ENCODE measurements around the gene PTK6. TPM values are rescaled to one million over a fixed set of nuclear protein-coding genes. Genes with fewer than 3 reads are reported as not detected.

The PTK6 gene
- total RNA-seq, 3 donors from 2014 or later (not counting 1 experiment from before 2014, with no cell fraction given): 0.16 to 0.48 TPM; not detected in 1

- H3K4me3 ChIP-seq (ENCODE audit: low read length): no peak overlapping the region
- ATAC-seq (no peak), DNase-seq (no peak)
- H3K36me3 Mint-ChIP-seq: no peaks in the 10 kb centered on the region
- no peaks in the 10 kb centered on the region for H3K9me3 Mint-ChIP-seq
- TF ChIP-seq CTCF (IDR thresholded peaks at IDR 0.05): no peak
- no peak overlapping the region for H3K4me3 Mint-ChIP-seq
- no peaks in the 10 kb centered on the region for H3K9me3 ChIP-seq (ENCODE audit: control insufficient read depth, insufficient read depth, low read length)
- WGBS (ENCODE audit: insufficient coverage): 86% methylated on average over 35 of the region's 35 CpGs
- H3K4me1 ChIP-seq (ENCODE audit: control insufficient read depth, insufficient read depth, low read length): peaks cover 25% of the 10 kb centered on the region
- no peaks in the 10 kb centered on the region for H3K36me3 ChIP-seq (ENCODE audit: control insufficient read depth, insufficient read depth, low read length)
- H3K27ac Mint-ChIP-seq: peak overlapping the region in 1 of 2 donors; percentile 91
- no peaks in the 10 kb centered on the region for H3K27me3 ChIP-seq (ENCODE audit: control insufficient read depth, insufficient read depth, low read length)
- intact Hi-C loops (cut with micrococcal nuclease): loop anchor here (5.0 kb wide), 2 partner anchors 121 to 441 kb away; partner anchors contain the start of genes RTEL1 and SAMD10
- H3K27me3 Mint-ChIP-seq (ENCODE audit: low read depth in 2 of 2): peaks cover 0 to 4% of the 10 kb centered on the region in 2 donors
- H3K27ac ChIP-seq (ENCODE audit: low read length): no peak overlapping the region
- H3K4me1 Mint-ChIP-seq: peaks cover 0 to 20% of the 10 kb centered on the region in 2 donors
Measured at GRCh38 chr20:63536241-63536977, 767 bp downstream of the PTK6 start.

DNA sequence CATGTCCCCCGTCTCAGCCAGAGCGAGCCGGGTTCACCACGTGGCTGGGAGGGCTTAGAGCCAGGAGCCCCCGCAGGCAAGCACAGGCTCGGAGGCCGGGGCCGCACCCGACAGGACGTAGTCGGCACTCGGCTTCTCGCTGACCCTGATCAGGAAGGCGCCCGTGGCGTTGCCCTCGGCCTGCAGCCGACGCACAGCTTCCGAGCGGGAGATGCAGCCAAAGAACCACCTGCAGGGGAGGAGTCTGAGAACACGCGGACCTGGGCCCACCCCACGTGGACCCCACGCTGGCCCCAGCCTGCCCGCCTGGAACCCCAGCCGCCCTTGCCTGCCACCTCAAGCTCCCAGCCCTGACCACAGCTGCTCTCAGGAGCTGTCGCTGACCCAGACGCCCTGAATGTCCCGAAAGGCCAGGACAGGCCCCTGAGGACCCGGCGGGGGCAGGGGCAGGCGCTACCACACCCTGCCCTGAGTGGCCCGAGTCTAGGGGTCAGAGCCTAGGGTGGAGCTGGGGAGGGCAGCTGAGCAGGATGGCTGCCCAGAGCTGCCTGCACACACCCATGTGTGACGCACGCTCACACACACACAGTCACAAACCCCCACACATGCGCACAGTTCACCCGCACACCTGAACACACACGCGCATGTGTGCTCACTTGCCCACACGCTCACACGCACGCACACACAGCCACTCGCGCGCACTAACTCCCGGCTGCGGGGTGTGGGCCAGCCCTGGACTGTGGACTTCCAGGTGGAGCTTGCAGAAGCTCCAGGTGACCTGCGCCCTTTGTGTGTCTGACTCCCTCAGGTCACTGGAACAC is 2.1 kb downstream of the PTK6 start:
- no peak overlapping the region for H3K27ac Mint-ChIP-seq
- TF ChIP-seq CTCF (IDR thresholded peaks at IDR 0.05): no peak

GRCh38 chr20:63534427-63534830 is 2.7 kb downstream of the PTK6 start:
- DNase-seq (no peak), ATAC-seq (no peak)
- Histone ChIP-seq H3K4me3 (ENCODE audit: low read length) (no peak overlapping the region), H3K27me3 (ENCODE audit: control insufficient read depth, insufficient read depth, low read length) (no peaks in the 10 kb centered on the region), H3K4me1 (ENCODE audit: control insufficient read depth, insufficient read depth, low read length) (peaks cover 25% of the 10 kb centered on the region), H3K36me3 (ENCODE audit: control insufficient read depth, insufficient read depth, low read length) (no peaks in the 10 kb centered on the region), H3K27ac (ENCODE audit: low read length) (no peak overlapping the region), H3K9me3 (ENCODE audit: control insufficient read depth, insufficient read depth, low read length) (no peaks in the 10 kb centered on the region)
- WGBS (ENCODE audit: insufficient coverage): 82% methylated on average over 12 of the region's 12 CpGs
- Mint-ChIP-seq H3K9me3 (no peaks in the 10 kb centered on the region), H3K4me3 (no peak overlapping the region), H3K36me3 (no peaks in the 10 kb centered on the region), H3K27me3 (ENCODE audit: low read depth in 2 of 2) (peaks cover 0 to 4% of the 10 kb centered on the region in 2 donors), H3K4me1 (peaks cover 0 to 20% of the 10 kb centered on the region in 2 donors), H3K27ac (no peak overlapping the region)
- intact Hi-C loops (cut with micrococcal nuclease): no loop called here
- TF ChIP-seq CTCF (IDR thresholded peaks at IDR 0.05): no peak

More for the DNA sequence above, 2.1 kb downstream of the PTK6 start:
- peaks cover 0 to 20% of the 10 kb centered on the region in 2 donors for H3K4me1 Mint-ChIP-seq
- no peak overlapping the region for H3K27ac ChIP-seq (ENCODE audit: low read length)
- H3K9me3 Mint-ChIP-seq: no peaks in the 10 kb centered on the region
- H3K4me3 Mint-ChIP-seq: no peak overlapping the region
- ATAC-seq (no peak), DNase-seq (no peak)
- H3K27me3 ChIP-seq (ENCODE audit: control insufficient read depth, insufficient read depth, low read length): no peaks in the 10 kb centered on the region
- H3K27me3 Mint-ChIP-seq (ENCODE audit: low read depth in 2 of 2): peaks cover 0 to 4% of the 10 kb centered on the region in 2 donors
- H3K36me3 Mint-ChIP-seq: no peaks in the 10 kb centered on the region
- intact Hi-C loops (cut with micrococcal nuclease): loop anchor here (5.0 kb wide), 2 partner anchors 122 to 442 kb away; partner anchors contain the start of genes RTEL1 and SAMD10
- H3K4me3 ChIP-seq (ENCODE audit: low read length): no peak overlapping the region
- H3K9me3 ChIP-seq (ENCODE audit: control insufficient read depth, insufficient read depth, low read length): no peaks in the 10 kb centered on the region
- H3K36me3 ChIP-seq (ENCODE audit: control insufficient read depth, insufficient read depth, low read length): no peaks in the 10 kb centered on the region
- peaks cover 25% of the 10 kb centered on the region for H3K4me1 ChIP-seq (ENCODE audit: control insufficient read depth, insufficient read depth, low read length)
- 90% methylated on average over 49 of the region's 49 CpGs for WGBS (ENCODE audit: insufficient coverage)
